Keratinocyte (primary cell): ENCODE measurements around the gene S100A1.

Experiments
- EZH2 ChIP-seq: IDR thresholded peaks from one replicate; pipeline ENCODE4 v1.6.1; 2012; ENCODE audit warnings: inconsistent platforms, mild to moderate bottlenecking, low read length, moderate library complexity
- TF ChIP-seq, protein P1 (sequence below), 3 experiments: IDR thresholded peaks in 1 of 3; conservative IDR thresholded peaks in 1 of 3; optimal IDR thresholded peaks in 1 of 3; 2 replicates in 2 of 3; 3 replicates in 1 of 3; pipeline versions ENCODE3 to v1.5.1; 2011; ENCODE audit warnings: low read length in 3 of 3, mild to moderate bottlenecking in 3 of 3, moderate library complexity in 2 of 3, control low read depth in 1 of 3, inconsistent platforms in 1 of 3; ENCODE audit not compliant: insufficient read depth in 2 of 3; ENCODE audit errors: extremely low read depth in 1 of 3

DNA sequence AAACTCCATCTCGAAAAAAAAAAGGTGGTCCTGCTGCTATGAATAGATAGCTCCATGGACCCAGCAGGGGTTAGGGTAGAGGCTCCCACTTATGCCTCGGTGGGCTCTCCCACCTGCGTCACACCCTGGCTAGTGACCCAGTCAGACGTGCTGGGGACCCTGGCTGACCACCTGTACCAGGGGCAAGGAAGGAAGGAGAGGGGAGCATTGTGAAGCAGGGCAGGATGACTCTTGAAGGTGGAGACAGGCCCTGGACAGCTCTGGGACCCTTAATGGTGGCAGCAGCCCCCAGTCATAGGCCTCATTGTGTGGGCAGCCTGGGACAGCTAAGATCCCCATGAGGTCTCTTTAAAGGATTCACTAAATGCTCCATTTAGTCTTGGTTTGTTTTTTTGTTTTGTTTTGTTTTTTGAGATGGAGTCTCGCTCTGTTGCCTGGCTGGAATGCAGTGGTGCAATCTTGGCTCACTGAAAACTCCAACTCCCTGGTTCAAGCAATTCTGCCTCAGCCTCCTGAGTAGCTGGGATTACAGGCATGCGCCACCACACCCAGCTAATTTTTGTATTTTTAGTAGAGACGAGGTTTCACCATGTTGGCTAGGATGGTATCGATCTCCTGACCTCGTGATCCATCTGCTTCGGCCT is 19.9 kb downstream of the S100A1 start:
- TF ChIP-seq, protein P1, sequence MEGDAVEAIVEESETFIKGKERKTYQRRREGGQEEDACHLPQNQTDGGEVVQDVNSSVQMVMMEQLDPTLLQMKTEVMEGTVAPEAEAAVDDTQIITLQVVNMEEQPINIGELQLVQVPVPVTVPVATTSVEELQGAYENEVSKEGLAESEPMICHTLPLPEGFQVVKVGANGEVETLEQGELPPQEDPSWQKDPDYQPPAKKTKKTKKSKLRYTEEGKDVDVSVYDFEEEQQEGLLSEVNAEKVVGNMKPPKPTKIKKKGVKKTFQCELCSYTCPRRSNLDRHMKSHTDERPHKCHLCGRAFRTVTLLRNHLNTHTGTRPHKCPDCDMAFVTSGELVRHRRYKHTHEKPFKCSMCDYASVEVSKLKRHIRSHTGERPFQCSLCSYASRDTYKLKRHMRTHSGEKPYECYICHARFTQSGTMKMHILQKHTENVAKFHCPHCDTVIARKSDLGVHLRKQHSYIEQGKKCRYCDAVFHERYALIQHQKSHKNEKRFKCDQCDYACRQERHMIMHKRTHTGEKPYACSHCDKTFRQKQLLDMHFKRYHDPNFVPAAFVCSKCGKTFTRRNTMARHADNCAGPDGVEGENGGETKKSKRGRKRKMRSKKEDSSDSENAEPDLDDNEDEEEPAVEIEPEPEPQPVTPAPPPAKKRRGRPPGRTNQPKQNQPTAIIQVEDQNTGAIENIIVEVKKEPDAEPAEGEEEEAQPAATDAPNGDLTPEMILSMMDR (optimal IDR thresholded peaks at IDR 0.05 in 1 of 3, IDR thresholded peaks at IDR 0.05 in 1 of 3, conservative IDR thresholded peaks at IDR 0.05 in 1 of 3; ENCODE audit: extremely low read depth in 1 of 3, insufficient read depth in 2 of 3, low read length in 3 of 3), result no peak
- TF ChIP-seq EZH2, result no peak
